NCI-H748 (cell line): ENCODE data around the gene MED12L.
"Not testable (repeated sequence)": the region's sequence is repeated elsewhere in the genome, so short reads cannot be mapped to it uniquely, and the experiment has no call there.

ENCODE experiments used
- DNase-seq: peaks from one replicate; lab custom pipeline; 2025; ENCODE audit not compliant: unreplicated experiment; lab: John Stamatoyannopoulos, UW

MED12L gene, protein sequence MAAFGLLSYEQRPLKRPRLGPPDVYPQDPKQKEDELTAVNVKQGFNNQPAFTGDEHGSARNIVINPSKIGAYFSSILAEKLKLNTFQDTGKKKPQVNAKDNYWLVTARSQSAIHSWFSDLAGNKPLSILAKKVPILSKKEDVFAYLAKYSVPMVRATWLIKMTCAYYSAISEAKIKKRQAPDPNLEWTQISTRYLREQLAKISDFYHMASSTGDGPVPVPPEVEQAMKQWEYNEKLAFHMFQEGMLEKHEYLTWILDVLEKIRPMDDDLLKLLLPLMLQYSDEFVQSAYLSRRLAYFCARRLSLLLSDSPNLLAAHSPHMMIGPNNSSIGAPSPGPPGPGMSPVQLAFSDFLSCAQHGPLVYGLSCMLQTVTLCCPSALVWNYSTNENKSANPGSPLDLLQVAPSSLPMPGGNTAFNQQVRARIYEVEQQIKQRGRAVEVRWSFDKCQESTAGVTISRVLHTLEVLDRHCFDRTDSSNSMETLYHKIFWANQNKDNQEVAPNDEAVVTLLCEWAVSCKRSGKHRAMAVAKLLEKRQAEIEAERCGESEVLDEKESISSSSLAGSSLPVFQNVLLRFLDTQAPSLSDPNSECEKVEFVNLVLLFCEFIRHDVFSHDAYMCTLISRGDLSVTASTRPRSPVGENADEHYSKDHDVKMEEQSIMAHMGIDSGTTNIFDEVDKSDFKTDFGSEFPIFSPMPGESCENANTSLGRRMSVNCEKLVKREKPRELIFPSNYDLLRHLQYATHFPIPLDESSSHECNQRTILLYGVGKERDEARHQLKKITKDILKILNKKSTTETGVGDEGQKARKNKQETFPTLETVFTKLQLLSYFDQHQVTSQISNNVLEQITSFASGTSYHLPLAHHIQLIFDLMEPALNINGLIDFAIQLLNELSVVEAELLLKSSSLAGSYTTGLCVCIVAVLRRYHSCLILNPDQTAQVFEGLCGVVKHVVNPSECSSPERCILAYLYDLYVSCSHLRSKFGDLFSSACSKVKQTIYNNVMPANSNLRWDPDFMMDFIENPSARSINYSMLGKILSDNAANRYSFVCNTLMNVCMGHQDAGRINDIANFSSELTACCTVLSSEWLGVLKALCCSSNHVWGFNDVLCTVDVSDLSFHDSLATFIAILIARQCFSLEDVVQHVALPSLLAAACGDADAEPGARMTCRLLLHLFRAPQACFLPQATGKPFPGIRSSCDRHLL (N-terminal part only)

DNA sequence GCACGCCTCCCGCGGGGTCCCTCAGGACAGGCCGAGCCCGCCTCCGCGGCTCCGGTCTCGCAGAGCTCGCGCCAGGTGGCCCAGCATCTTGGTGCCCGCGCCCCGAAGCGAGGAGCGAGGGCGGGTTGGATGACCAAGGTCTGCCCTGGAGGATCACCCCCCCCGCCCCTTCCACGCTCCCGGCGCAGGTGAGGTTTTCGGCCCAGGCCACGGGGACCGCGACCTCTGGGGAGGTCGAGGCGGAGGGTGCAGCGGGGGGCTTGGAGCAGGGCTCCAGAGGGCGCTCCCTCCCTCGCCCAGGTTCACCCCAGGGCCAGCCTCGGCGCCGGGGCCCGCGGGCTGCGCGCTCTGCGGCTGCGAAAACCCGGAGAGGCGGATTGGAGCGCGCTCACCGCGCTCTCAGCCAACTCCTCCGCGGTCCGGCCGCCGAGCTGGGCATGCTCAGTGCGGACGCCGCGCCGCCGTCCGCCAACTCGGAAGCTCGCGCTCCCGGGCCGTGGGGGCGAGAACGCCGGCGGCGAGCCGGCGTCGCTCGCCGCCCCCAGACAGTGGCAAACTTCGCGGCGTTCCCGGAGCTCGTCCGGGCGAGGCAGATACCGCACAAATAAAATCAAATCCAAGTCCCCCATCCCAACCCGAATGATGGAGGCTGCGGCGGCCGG lies at the start of gene MED12L:
MED12L (plus strand) TSS at position 438 of the 662 bp plus-strand sequence. CDS start 1,263 bp downstream, outside the sequence.
- DNase-seq: peak; percentile 82

DNA sequence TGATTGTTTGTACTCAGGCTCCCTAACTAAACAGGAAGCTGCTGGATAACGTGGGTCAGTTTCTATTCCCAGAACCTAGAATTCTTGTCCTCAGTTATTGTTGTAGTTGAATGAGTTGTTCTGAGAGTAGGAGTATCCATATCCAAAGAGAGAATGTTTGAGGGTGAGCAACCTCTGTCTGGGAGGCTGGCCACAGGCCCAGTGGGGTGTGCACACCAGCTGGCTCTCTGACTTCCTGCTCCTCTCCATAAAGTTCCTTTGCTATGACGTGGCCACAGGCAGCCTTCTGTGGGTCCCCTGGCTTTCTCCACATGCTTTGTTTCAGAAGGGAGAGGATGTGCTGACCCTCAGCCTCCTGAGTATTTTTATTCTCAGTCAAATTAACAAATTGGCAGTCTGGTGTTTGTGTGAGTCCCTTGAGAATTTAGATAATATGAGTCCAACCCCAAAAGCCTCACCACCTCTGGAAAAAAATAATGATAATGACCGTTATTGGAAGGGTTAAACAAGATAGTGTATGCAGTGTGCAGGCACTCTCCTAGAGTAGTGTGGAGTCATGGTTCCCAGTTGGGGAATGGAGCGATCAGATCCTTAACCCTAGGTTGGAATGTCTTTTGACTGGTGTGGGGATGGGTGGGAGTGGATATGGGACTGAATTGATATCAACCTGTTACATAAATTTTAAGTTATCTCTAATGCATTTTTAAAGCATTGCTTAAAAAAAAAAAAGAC lies 47.6 kb upstream of the MED12L start:
- DNase-seq: no peak

DNA sequence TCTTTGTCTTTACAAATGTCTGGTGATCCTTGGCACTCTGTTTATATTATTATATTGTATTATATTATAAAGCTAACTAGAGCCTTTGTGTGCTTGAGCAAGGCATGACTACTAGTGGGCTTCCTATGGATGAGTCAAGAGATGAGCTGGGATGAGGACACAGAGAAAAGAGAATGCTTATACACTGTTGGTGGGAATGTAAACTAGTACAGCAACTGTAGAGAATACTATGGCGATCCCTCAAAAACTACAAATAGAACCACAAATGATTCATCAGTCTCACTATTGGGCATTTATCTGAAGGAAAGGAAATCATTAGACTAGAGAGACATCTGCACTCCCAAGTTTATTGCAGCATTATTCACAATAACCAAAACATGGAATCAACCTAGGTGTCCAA lies 40.8 kb upstream of the MED12L start:
- no peak for DNase-seq

DNA sequence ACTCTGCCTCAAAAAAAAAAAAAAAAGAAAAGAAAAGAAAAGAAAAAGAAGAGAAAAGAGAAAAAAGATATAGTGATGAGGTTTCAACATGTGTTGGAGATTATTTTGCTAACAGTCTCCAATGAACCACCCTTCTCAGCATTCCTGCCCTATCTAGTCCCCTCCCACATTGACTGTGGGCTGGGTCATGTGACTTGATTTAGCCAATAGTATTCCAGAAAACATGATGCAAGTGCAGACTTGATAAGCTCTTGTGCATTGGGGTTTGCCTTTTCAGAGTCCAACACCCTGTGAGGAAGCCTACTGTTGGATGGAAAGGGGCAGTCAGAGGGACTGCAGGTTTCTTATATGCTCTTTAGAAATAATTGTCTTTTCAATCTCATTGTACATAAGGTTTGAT lies 37.8 kb upstream of the MED12L start:
- no peak for DNase-seq

DNA sequence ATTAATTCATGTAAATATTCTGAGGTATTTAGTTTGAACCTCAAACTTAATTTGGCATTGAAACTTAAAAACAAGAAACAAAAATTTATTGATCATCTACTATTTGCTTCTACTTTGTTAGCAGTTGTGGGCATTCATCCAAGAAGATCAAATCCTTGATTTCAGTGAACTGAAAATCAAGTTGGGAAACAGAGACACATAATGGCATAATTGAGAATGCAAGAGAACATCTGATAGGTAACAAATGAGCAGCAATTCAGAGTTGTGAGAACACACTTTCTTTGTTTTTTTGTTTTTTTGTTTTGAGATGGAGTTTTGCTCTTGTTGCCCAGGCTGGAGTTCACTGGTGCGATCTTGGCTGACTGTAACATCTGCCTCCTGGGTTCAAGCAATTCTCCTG lies 33.9 kb upstream of the MED12L start:
- DNase-seq: no peak

DNA sequence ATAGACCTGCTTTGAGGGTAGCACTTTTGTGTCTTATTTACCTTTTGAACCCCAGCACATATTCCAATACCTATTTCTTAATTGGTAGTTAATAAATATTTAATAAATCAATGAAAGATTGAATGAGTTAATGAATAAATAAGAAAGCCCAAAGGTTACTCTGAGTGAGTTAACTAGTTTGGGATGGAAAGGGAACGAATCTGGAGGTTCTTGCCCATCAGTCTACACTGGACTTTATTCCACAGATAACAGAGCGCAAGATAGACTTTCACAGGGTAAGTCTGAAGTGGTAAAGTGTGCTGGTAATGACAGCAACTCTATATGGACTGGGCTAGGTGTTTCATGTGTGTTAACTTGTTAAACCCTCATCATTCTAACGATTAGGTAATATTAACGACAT lies 33.1 kb upstream of the MED12L start:
- DNase-seq: no peak

DNA sequence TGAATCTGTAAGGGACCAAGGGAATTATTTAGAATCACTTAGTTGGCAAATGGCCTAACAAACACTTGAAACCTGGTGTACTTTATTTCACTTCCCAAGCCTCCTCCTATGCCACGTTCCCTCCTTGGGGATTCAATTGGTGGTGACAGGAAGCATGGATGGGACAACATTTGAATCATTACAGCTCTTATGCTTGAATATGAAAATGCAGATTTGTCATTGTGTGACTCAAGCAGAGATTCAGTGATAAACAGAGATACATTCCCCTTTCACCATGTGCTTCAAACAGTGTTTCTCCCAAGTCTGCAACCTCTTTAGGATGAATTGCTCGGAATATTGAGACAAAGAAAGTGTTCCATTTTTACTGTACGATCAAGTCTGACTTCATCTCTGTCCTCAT lies 32.7 kb upstream of the MED12L start:
- DNase-seq: no peak

DNA sequence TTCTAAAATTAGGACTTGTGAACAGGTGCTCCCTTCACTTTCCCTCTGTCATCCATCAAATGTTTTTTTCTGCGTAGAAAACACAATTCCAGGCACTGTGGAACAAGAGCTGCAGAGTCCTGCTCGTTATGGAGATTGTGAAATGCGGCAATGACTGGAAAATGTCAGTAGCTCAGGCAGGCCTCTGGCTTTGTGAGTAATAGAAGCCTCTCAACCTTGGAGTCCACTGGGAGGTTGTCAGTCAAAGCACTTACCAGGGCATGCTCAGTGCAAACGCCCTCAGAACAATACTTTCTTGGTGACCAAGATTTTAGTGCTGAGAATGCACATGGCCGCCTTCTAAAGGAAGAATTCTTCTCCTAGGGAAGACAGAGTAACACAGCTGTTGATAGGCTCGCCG lies 26.7 kb upstream of the MED12L start:
- DNase-seq: no peak

DNA sequence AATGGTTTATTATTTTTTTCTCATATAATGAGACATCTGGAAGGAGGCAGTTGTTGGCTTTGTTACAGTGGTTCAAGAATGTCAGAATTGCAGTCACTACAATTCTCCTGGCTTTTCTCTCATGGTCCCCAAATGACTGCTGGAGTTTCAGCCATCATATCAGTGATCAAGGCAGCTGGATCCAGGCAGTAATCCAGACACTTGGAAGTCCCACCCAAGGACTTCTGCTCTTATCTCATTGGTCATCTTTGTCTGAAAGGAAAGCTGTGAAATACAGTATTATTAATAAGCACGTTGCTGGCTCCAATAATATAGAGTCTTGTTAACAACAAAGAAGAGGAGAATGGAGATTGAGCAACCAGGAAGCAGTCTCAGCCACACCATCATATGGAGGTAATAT lies 22.9 kb upstream of the MED12L start:
- DNase-seq: no peak

DNA sequence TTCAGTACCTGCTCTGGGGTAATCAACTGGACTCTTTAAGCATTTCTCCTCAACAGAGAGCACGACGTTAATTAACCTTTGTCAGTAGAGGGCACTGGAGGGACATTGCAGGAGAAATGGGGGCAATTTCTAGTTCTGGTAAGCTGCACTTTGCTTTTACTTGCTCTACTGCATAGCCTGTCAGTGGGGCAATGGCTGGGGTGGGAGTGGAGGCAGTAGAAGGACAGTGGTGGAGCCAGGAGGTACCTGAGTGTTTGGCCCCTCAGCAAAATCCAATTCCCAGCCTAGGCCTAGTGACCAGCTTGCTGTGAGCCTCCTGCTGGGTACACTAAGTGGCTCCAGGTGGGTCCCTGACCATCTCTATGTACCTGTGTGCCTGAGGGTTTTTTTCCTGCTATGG lies 18.3 kb upstream of the MED12L start:
- peak; percentile 49 for DNase-seq

DNA sequence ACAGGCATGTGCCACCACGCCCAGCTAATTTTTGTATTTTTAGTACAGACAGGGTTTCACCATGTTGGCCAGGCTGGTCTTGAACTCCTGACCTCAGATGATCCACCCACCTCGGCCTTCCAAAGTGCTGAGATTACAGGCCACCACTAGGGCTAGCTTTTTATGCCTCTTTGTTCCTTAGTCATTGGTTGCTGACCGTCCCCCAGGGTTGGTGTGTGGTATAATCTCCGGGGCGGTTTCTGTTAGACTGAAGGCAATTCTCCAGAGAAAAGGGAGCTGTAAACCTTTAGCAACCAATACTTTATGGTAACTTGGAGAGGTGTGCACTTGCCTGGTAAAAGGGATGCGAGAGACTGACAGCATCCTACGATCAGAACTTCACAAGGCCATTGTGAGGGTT lies 12.6 kb upstream of the MED12L start:
- DNase-seq: not testable (repeated sequence)

DNA sequence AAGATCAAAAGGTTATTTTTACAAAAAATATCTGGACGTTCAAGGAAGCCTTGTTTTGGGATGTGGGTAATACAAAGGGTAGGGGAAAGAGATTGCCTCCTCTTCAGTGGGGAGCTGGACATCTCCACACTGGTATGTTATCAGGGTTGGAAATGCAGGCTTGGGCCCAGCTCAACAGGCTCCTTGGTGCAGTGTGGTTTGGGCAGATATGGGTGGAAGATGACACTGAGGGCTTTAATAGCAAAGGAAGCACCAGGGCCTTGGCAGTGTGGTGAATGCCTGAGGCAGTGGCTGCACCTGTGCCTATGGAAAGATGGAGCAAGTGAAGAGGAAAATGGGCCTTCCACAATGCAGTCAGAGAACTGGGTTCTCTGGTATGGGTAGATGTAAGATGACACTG lies 11.2 kb upstream of the MED12L start:
- no peak for DNase-seq

DNA sequence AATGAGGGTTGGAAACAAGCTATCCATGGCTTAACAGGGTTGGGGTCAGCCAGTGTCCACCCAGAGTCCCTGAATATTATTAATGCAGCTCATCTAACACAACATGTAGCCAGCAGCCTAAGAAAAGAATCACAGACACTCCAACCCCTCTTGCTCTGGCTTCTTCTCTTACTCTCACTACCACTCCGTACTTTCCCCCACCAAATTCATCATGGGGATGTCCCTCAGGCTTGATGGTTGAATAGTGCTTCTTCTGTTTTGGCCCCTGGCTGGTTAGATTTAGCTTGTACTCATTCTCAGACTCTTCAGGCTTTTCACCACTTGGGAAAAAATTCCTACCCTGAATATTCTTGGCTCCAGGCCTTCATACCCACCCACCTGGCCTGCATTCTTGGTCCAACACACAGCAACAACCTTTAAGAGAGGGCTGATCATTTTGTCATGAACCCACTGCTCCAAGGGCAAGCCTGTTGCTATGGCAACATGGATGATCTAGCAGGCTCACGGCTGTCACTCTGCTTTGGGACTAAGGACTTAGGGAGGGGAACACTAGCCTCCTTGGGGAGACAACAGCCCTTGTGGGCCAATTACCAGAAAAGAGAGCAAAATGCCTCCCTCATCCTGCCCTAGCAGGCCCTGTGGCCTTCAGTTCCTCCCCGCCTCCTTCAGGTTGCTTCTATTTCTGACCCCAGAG lies 9.4 kb upstream of the MED12L start:
- DNase-seq: peak; percentile 37

DNA sequence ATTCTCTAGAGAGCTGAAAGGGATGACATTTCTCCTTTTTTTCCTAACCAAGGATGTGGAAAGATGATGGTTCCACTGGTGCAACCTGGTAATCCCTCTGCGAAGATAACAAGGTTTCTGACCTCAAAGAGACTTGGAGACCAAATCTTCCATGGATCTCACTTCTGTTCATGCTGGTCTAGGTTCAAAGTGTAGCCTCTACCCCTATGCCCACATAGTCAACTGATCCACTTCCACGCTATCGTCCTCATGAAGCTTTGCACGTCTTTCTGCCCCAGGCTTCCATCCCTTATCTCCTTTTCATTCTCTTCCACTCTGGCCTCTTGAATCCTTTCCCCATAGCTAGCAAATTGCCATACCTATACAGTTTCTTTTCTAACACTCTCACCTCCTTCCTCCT lies 8.8 kb upstream of the MED12L start:
- no peak for DNase-seq

DNA sequence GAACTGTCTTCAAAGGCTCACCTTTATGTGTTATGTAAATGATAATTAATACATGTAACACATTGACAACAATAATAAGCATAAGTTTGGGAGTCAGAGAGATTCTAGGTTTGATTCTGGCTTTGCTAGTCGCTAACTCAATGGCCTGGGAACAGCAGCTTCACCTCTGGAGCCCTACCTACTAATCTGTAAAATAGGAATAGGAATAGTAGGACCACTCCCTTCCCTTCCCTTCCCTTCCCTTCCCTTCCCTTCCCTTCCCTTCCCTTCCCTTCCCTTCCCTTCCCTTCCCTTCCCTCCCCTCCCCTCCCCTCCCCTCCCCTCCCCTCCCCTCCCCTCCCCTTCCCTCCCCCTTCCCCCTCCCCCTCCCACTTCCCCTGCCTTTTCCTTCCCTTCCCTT lies 4.4 kb upstream of the MED12L start:
- not testable (repeated sequence) for DNase-seq

DNA sequence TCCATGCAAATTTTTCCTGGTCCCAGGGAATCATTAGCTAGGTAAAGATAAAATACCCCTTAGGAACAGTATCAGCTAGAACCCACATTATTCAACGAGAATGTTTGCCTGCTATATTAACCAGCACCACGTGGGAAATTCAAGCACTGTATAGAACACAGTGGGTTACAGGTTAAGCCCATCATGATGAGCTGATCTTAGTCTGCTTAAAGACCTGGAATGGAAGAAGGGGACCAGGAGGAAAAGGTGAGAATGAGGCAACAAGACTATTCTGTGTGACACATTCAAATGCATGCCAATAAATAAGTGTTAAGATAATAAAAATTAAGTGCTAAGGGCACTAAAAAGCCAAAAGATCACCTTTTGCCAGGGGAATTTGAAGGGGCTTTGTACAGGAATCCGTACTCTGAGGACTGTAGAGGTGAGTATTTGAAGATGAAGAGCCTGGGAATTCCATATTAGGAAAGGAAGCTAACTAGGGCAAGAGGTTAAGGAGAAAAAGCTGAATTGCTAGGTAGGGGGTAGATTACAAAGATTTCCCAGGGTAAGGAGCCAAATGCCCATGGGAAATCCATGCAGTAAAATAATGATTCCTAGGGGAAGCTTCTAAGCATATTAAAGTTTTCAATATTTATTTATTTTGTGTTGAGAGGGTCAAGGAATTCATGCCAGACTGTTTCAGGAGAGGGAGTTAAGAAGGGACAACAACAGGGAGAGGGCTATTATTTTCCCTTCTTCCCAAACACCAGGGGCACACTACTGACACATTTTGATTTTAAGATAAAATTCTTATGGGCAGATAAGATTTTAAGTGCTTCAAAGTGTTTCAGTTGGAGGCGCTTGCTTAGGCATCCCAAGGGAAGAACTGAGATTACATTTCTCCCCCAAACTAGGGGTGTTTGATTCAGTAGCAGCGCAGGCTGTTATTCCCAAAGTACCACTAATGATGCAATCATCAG lies 2.3 kb upstream of the MED12L start:
- no peak for DNase-seq

DNA sequence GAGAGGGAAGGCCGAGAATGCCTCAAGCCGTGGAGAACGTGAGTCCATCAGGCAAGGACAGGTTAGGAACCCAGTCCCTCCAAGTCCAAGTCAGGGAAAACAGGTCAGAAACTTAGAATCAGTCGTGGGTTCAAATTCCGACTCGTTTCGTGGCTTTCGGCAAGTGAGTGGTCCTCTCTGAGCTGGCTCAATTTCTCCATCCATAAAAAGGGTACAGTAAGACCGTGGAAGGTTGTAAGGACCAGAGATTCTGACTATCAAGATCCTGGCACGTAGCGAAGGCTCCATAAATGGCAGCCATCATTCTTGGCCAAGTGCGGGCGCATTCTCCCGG lies 604 bp upstream of the MED12L start:
- DNase-seq: no peak

DNA sequence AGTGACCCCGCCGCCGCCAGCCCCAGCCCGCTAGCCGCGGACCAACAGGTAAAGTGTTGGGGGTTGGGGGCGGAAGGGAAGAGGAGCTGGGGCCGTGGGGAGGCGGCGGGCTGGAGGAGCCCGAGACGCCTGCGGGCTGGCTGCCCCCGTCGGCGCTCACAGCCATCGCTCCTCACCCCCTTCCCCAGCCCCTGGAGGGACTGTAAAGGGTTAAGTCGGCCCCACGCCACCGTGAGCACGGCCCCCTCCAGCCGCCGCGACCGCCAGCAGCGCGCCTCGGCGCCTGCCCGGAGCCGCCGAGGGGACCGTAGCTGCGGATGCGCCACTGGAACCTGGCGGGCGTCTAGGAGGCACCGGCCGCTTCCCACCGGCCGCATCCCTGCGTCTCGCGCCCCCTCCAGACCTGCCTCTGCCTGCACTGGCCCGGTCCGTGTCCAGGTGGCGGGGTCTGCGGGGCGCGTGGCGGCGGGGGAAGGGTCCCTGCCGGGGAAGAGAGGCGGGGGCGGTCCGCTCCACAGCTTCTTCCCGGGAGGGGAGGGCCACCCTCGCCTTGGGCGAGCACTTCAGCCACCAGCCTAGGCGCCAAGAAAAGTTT lies 522 bp downstream of the MED12L start:
- peak; percentile 55 for DNase-seq
